Hepatocyte (in vitro differentiated cells): ENCODE measurements around the gene GOLGA3.

ENCODE experiments used
- CTCF ChIP-seq: fragments of 200-600 bp; sonication (generic); IDR thresholded peaks from 2 replicates; pipeline ENCODE4 v1.5.1; 2016; ENCODE audit warnings: antibody characterized with exemption, mild to moderate bottlenecking; ENCODE audit not compliant: poor library complexity
- EZH2phosphoT487 ChIP-seq: fragments of 200-600 bp; sonication (generic); IDR thresholded peaks from one replicate; pipeline ENCODE4 v1.6.1; 2018; ENCODE audit warnings: antibody characterized with exemption, mild to moderate bottlenecking, low read depth, moderate library complexity; ENCODE audit not compliant: unreplicated experiment, severe bottlenecking

GRCh38 chr12:132748319-132748718 is 80.3 kb downstream of the GOLGA3 start:
- no peak for TF ChIP-seq CTCF
- TF ChIP-seq EZH2phosphoT487: no peak
